Stomach (tissue), 4 donors: Measurements from ENCODE around the gene SGCA.

ENCODE experiments used
- EP300 ChIP-seq: sonication (generic); formaldehyde crosslinking; IDR thresholded peaks from one replicate; pipeline ENCODE4 v1.6.1; 2017; ENCODE audit warnings: antibody characterized with exemption
- POLR2A ChIP-seq, 4 donors: fragments of 450-650 bp; IDR thresholded peaks; one replicate each; pipeline ENCODE4 v1.6.1; 2016; ENCODE audit warnings: antibody characterized with exemption in 4 of 4, control low read depth in 2 of 4, mild to moderate bottlenecking in 1 of 4, moderate library complexity in 1 of 4
- POLR2AphosphoS5 ChIP-seq, 3 donors: sonication (generic); formaldehyde crosslinking; IDR thresholded peaks; one replicate each; pipeline ENCODE4 v1.6.1; 2016; ENCODE audit warnings: antibody characterized with exemption in 3 of 3
- TF ChIP-seq, protein P1 (sequence below), 7 experiments: fragments of 450-650 bp in 4 of 7; fragments of 200-600 bp in 3 of 7; sonication (generic) in 3 of 7; IDR thresholded peaks; one replicate each; pipeline ENCODE4 v1.5.1; 2016 to 2019; ENCODE audit warnings: antibody characterized with exemption in 7 of 7, control low read depth in 2 of 7, mild to moderate bottlenecking in 1 of 7

GRCh38 chr17:50221864-50222545 lies 56.2 kb downstream of the SGCA start:
- TF ChIP-seq, protein P1, sequence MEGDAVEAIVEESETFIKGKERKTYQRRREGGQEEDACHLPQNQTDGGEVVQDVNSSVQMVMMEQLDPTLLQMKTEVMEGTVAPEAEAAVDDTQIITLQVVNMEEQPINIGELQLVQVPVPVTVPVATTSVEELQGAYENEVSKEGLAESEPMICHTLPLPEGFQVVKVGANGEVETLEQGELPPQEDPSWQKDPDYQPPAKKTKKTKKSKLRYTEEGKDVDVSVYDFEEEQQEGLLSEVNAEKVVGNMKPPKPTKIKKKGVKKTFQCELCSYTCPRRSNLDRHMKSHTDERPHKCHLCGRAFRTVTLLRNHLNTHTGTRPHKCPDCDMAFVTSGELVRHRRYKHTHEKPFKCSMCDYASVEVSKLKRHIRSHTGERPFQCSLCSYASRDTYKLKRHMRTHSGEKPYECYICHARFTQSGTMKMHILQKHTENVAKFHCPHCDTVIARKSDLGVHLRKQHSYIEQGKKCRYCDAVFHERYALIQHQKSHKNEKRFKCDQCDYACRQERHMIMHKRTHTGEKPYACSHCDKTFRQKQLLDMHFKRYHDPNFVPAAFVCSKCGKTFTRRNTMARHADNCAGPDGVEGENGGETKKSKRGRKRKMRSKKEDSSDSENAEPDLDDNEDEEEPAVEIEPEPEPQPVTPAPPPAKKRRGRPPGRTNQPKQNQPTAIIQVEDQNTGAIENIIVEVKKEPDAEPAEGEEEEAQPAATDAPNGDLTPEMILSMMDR (IDR thresholded peaks at IDR 0.05): no peak
- peak in 1 of 3 donors; percentile 22 for TF ChIP-seq POLR2AphosphoS5 (IDR thresholded peaks at IDR 0.05)
- no peak for TF ChIP-seq POLR2A (IDR thresholded peaks at IDR 0.05)
- no peak for TF ChIP-seq EP300
